Measurements from ENCODE around the gene NOX4.
"Not testable (repeated sequence)": the region's sequence is repeated elsewhere in the genome, so short reads cannot be mapped to it uniquely, and the experiment has no call there.

Gene NOX4

DNA sequence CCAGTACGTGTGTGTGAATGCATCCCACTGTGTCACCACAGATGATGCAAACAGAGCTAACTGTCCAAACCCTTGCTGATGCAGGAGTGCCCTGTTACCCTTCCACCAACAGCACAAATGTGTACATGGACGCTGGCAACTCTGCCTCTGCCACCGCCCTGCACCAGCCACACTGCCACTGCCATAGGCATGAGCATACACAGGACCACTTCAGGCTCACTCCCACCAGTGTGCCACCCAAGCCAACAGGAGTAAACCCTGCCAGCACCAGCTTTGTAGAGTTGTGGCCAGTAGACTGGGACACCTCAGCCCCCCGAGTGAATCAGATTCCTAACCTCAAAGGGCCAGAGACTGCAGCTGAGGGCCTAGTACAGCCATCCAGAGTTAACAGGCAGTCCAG lies 34.0 kb downstream of the NOX4 start:
- DNase-seq = no peak

DNA sequence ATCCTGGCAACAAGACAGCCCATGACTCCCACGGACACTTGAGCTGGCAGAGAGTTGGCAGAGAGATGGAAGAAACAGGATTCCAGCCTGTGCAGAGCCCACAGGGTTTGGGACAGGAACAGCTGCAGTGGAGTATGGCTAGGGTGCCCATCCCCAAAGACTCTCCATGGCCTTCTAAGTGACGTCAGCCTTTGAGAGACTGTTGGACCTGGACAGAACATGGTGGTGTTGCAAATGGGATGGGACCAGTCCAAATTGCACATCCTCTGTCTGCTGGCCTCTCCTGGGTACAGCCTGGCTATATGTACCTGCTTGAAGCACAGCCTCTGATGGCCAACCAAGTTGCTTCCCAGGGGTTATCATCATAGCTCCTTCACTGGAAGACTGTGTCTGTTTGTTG lies 34.5 kb downstream of the NOX4 start:
- DNase-seq = no peak

DNA sequence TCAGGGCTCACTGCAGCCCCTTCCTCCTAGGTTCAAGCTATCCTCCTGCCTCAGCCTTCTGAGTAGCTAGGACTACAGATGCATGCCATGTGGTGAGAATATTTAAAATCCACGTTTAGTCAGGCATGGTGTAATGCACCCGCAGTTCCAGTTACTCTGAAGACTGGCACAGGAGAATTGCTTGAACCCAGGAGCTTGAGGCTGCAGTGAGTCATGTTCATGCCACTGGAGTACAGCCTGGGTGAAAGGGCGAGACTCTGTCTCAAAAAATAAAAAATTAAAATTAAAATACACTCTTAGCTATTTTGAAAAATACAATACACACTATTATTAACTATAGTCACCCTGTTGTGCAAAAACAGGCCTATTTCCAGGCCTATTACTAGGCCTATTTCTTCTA lies 38.4 kb downstream of the NOX4 start:
- no peak for DNase-seq

DNA sequence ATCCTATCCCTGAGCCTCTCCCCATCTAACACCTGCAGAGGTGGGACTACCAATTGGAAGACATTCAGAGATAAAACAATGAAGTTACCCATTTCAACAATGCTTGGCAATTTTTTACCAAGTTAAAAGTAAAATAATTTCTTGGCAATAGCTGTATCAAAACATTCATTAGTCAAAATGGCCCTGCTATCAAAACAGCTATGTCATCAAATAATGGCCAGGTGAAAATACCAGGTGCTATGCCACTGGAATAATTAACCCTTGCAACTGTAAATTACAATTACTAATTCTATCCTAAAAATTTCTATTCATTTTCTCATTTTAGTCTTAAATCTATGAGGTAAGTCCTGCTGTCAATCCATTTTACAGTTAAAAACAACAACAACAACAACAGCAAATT lies 43.3 kb downstream of the NOX4 start:
- DNase-seq = no peak

DNA sequence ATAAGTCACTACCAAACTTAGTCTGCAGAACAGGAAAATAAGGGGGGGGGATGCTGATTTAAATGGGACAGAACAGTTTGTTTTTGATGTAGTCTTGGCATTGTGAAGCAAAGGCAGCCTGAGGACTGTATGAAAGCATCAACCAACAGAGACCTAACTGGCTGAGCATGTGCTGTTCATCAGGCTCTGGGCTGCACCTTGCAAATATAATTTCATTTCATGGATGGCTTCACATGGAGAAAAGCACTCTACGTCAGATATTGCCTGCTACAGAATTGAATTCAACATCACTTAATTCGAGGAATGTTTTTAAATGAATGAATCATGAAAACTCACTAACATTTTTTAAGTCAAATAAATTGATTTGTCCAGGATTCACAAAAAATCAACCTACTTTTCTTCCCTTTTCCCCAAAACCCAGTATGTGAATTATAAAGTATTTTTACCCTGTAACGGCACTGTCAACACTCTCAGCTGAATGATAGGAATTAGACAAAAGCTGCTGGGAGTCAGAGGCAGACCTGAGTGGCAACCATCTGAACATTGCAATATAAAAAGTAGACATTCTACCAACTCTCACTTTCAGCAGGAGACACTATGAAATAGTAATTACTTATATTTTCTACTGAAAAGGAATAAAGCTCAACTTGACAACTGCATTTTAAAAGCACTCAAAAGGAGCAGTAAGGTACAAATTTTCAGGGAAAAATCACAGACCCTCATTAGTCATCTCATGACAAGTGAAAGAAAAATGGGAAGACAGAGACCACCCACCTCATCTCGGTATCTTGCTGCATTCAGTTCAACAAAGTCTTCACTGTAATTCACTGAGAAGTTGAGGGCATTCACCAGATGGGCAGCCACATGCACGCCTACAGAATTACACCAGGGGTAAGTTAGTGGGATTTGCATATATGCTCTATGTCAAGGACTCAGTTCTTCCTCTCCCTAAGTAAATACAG lies 47.5 kb downstream of the NOX4 start:
- no peak for DNase-seq

DNA sequence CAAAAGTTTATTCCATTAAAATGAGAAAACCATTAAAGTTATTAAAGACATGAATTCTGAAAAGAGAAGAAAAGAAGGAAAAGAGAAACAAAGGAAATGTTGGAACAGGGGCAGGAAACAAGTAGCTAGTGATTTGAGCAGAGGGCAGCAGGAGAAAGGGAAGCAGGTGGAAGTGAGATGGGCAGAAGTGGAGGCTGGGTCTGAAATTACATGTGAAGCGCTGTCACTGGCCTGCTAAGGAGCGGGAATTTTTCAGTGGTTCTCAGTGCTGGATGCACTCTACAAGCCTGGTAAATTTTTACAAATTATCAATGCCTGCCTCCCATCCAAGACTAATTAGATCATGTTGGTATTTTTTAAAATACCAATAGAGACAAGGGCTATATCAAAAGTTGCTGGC lies 48.4 kb downstream of the NOX4 start:
- no peak for DNase-seq

DNA sequence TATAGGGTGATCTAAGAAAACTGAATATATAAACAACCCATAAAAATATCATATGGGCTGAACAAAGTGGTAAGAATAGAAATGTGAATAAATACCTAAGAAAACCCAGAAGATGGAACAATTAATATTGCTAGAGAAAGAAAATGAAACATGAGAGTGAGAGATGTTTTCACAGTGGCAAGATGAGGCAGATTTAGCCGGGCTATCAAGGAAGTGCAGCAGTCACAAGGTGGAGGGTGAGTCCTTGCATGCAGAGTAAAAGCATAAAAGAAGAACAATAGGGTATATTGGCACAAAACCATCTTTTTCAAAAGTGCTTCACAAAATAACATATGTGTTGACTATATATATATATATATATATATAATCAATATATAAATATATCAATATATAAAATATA lies 49.6 kb downstream of the NOX4 start:
- no peak for DNase-seq

DNA sequence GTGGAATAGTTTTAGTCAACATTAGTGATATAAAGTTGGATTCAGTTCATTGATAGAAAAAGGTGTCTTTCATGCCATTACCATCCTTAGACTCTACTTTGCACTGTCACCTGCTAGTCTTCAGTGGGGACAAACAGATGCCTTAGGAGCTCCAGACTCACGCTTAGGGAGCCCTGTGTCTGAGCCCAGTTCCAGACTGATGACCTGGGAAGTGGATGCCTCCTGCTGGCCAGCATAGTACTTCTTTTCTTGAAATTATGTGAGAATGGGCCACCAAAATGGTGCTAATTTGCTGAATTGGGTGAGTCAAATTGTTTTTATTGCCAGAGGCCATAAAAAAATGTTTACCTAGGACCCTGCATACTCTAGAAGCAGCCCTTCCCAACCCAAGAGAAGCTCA lies 53.9 kb downstream of the NOX4 start:
- no peak for DNase-seq

DNA sequence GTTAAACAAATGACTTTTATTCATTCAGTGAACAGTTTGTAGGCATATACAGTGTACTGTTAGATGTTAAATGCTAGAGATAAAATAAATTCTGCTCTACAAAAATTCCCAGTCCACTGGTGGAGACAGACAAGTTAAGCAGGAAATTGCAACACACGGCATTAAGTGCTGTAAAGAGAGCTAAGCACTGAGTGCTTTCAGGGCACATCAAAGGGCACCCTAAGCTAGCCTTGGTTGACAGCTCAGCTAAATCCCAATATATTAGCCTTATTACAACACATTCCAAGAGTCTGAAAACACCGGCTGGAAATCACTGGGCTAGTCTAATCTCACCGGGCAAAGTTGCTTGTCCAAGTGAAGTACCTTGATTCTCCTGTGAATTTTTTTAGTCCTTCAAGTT lies 55.1 kb downstream of the NOX4 start:
- DNase-seq = no peak

DNA sequence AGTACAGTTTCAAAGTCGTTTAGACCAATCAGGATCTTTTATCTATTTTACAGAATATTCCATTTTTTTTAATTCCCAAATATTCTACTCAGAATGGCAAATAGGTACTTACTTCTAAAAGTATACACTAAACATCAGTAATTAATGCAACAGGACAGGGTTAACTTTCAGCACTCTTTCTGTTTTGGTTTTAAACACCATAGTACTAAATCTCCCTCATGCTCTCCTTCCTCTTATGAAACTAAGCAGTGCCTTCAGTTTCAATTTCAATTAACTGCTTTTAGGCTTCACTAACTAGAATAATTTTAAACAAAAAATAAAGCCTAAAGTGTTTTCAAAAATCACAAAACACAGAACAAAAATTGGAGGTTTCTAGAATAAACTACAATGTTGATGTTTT lies 57.9 kb downstream of the NOX4 start:
- no peak for DNase-seq

DNA sequence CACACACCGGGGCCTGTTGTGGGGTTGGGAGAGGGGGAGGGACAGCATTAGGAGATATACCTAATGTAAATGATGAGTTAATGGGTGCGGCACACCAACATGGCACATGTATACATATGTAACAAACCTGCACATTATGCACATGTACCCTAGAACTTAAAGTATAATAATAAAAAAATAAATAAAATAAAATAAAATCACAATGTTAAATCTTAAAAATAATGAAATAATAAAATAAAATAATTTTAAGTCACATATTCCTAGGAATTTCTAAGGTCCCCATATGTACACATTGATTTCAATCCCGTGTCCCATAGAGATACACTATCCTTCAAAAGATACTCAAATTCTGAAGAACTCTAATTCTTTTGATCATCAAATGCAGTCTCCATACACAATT lies 59.0 kb downstream of the NOX4 start:
- DNase-seq = not testable (repeated sequence)

DNA sequence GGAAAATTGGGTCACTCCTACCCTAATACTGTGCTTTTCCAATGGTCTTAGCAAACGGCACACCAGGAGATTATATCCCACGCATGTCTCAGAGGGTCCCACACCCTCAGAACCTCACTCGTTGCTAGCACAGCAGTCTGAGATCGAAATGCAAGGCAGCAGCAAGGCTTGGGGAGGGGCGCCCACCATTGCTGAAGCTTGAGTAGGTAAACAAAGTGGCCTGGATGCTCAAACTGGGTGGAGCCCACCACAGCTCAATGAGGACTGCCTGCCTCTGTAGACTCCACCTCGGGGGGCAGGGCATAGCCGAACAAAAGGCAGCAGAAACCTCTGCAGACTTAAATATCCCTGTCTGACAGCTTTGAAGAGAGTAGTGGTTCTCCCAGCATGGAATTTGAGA lies 64.7 kb downstream of the NOX4 start:
- DNase-seq = not testable (repeated sequence)

DNA sequence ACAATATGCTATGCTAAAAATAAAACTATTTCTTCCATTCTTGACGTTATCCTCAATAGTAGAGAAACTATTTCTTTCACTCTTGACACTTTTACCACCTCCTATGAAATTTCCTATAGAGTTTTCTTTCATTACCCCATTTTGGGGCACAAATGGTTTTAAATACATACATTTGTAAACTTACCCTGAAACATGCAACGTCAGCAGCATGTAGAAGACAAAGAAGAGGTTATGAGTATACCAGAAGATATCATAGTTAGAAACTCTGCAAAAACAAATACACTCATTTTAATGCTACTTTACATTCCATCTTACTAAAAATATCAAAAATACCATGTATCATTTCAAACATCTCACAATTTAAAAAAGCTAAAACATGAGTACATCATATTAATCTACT lies 69.5 kb downstream of the NOX4 start:
- DNase-seq = no peak

DNA sequence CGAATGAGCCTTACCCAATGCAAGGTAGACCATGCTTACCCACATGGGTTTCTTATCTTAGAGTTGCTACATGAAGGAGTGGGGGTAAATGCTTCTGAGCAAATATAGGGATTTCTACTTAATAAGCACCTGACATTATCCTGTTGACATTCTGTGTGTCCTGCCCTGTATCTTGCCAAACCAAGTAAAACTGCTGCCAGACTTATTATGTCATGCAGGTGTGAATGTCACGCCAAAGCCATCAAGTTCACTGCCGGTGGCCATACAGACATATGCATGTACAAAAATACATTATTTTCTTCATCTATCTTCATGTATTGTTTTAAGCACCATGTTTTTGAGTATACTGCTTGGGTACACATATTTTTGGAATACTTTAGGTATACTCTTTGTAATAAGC lies 70.2 kb downstream of the NOX4 start:
- DNase-seq = no peak

DNA sequence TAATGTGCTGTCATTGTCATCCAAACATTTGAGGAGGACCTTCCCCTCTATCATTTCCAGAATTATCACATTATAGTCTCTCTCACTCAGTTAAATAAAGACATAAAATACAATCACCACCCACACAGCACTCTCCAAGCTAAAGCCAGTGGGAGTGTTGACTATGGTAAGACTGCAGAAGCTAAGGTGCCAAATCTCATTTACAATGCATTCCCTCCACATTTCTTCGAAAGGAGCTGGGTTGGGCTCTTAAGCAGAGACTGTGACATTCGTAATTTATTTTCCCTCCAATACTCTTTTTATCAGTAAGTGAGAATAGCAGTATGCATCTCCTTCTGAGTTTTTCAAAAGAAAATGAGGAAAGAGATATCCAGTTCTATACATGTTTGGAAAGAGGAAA lies 74.2 kb downstream of the NOX4 start:
- DNase-seq = no peak

DNA sequence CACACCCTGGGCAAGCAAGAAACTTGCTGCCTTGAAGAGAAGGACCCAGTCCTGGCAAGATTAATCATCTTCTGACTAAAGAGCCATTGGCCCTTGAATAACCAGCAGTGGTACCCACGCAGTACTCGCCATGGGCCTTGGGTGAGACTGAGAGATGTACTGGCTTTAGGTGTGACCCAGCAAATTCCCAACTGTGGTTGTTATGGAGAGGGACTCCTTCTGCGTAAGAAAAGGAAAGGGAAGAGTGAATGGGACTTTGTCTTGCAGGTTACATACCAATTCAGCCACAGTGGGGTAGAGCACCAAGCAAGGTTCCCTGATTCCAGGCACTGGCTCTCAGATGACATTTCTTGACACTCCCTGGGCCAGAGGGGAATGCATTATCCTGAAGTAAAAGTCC lies 80.1 kb downstream of the NOX4 start:
- not testable (repeated sequence) for DNase-seq

DNA sequence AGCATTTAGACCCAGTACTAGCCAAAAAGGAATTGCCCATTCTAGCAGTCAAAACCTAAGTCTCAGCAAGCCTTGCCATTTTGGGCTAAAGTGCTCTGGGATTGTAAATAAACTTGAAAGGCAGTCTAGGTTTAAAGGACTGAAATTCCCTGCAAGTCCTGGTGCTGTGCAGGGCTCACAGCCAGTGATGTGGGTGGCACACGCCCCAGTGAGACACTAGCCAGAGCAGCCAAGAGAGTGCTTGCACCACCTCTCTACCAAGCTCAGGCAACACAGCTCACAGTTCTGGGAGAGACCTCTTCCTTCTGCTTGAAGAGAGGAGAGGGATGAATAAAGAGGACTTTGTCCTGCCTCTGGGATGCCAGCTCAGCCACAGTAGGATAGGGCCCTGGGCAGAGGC lies 80.5 kb downstream of the NOX4 start:
- not testable (repeated sequence) for DNase-seq

DNA sequence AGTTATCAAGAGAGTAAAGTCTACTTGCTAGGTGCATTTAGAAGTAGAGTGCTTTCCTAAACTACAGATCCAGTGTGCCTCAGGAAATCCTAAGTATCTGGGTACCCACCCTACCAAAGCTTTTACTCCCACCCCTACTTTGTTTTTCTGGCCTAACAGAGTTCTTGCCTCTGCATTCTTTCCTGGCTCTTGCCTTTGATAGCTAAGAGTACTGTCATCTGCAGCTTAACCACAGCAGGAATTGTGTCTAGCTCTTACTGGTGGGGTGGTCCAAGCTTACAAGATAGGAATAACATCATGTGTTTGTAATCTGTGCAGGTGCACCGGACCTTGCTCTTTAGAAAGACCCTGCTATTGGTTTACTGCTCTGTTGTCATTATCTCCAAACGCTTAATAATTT lies 82.7 kb downstream of the NOX4 start:
- not testable (repeated sequence) for DNase-seq

DNA sequence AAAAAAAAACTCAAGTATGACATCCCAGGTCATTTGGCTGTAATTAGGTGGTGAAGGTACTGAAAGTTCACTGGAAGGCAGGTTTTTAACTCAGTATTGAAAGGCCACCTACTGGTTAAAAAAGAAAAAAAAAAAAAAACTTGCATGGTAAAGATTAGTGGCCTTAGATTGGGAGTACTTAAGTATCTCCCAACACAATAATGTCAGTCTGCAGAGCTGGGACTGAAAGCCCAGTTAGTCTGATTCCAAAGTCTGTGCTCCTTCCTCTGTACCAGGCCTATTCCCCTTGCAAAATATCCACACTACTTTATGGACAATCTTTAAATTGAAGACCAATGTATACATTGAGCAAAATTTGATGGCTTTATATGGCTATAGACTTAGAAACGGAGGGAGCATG lies 85.5 kb downstream of the NOX4 start:
- DNase-seq = no peak

DNA sequence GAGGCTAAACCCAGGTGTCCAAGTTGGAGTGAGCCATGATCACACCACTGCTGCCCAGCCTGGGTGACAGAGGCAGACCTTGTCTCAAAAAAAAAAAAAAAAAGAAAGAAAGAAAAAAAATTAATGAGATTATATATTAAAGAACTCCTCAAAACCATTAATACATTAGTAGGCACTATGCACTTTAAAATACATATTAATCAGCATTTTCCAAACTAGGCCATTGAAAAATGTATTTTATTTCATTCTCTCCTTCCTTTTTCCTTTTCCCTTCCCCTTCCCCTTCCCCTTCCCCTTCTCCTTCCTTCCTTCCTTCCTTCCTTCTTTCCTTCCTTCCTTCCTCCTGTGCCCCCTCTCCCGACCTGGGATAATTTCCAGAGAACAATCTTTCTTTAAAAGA lies 99.5 kb downstream of the NOX4 start:
- not testable (repeated sequence) for DNase-seq

DNA sequence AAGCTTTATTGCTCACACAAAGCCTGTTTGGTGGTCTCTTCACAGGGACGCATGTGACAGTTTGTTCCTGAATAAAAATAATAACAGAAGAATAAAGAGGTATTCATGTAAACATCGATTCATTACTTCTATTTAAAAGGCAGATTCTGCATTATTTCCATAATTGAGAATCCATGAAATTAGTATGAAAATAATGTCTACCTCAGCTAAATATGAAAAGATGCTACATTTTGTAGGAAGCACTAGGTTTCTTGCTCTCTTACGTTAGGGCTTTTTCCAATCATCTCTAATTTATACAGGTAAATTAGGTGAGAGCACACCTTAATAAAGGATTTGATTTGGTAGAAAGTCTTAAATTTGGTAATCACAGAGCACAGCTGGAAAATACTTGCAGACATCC lies 103.7 kb downstream of the NOX4 start:
- DNase-seq = not testable (repeated sequence)

DNA sequence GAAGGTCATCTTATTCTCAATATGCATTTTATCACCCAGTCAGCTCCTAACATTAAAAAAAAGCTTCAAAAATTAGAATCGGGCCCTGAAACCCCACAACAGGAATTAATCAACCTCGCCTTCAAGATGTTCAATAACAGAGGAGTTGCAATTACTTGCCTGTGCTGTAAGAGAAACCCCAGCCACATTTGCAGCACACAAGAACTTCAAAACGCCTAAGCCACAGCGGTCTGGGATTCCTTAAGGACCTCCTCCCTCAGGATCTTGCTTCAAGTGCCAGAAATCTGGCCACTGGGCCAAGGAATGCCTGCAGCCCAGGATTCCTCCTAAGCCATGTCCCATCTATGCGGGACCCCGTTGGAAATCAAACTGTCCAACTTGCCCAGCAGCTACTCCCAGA lies 108.2 kb downstream of the NOX4 start:
- not testable (repeated sequence) for DNase-seq

DNA sequence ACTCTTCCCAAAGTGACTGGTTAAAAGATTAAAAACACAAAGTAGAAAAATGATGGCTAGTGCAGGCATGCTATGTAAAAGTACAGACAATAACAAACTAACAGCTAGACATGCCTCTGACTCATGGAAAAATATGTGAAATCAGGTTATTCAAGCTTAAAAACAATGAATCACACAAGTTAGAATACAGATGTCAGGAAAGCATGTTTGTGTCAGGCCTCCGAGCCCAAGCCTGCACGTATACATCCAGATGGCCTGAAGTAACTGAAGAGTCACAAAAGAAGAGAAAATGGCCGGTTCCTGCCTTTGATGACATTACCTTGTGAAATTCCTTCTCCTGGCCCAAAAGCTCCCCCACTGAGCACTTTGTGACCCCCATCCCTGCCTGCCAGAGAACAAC lies 110.1 kb downstream of the NOX4 start:
- peak; percentile 4 for DNase-seq

DNA sequence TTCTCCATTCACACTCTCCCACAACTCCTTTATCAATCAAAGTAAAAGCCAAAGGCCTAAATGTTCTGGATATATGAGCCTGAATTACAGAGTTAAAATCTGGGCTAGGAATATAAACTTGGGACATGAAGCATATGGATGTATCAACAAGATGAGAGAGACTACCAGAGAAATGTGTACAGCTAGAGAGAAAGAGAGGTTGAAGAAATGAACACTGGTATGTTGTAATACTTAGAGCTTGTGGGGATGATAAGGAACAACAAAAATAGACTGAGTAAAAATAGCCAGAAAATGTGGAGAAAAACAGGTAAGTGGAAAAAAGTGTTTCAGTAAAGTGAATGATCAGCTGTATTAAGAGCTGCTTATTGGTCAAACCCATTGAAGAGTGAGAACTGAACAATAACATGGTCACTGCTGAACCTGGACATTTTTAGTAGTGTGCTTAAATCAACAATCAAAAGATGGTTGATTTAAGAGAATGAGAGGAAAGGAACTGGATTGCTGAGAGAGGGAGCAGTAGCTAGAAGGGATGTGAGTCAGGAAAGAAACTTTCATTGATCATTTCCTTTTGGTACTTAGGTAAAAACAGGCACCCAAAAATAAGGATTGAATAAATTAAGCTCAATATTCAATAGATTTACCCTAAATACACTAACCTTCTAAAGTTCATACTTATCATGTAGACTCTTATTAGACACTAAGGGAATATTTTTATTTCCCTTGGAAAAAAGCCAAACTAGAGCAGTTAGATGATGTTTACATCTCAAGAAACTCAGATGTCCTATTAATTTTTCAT lies 111.0 kb downstream of the NOX4 start:
- not testable (repeated sequence) for DNase-seq
